Fibroblast of skin of left biceps (primary cell): Measurements from ENCODE around the gene ARMC12.
A peak's percentile ranks its signal among the peaks of the same experiment; 100 is the strongest.

Experiments used
- DNase-seq, 2 experiments: peaks; one replicate each; pipeline ENCODE4 v3.0.0-alpha.2; 2013; ENCODE audit warnings: low read depth in 2 of 2

Gene ARMC12

GRCh38 chr6:35735452-35735851 lies 1.4 kb upstream of the ARMC12 start:
- no peak for DNase-seq

- DNase-seq = no peak
Observed at GRCh38 chr6:35736253-35736894, 458 bp upstream of the ARMC12 start.

- peak; percentile 54 to 61 for DNase-seq
Observed at GRCh38 chr6:35737413-35738211, 780 bp downstream of the ARMC12 start.

GRCh38 chr6:35739645-35740524 lies 3.1 kb downstream of the ARMC12 start:
- DNase-seq = no peak

GRCh38 chr6:35742842-35743241 lies 6.0 kb downstream of the ARMC12 start:
- DNase-seq = no peak

GRCh38 chr6:35745509-35745908 lies 8.7 kb downstream of the ARMC12 start:
- DNase-seq = no peak

- DNase-seq = no peak
Observed at GRCh38 chr6:35746516-35746915, 9.7 kb downstream of the ARMC12 start.

- DNase-seq = no peak
Observed at GRCh38 chr6:35747877-35748276, 11.0 kb downstream of the ARMC12 start.

- DNase-seq = no peak
Observed at GRCh38 chr6:35750557-35750956, 13.7 kb downstream of the ARMC12 start.

GRCh38 chr6:35751594-35751993 lies 14.8 kb downstream of the ARMC12 start:
- DNase-seq = no peak

GRCh38 chr6:35752330-35752729 lies 15.5 kb downstream of the ARMC12 start:
- no peak for DNase-seq

- DNase-seq = no peak
Observed at GRCh38 chr6:35754452-35755277, 17.8 kb downstream of the ARMC12 start.

- DNase-seq = no peak
Observed at GRCh38 chr6:35755278-35755924, 18.6 kb downstream of the ARMC12 start.

GRCh38 chr6:35757456-35758123 lies 20.8 kb downstream of the ARMC12 start:
- no peak for DNase-seq

- no peak for DNase-seq
Observed at GRCh38 chr6:35759426-35759825, 22.6 kb downstream of the ARMC12 start.

GRCh38 chr6:35765739-35766138 lies 28.9 kb downstream of the ARMC12 start:
- no peak for DNase-seq

GRCh38 chr6:35769211-35769610 lies 32.4 kb downstream of the ARMC12 start:
- DNase-seq = no peak

GRCh38 chr6:35771343-35771627 lies 34.5 kb downstream of the ARMC12 start:
- DNase-seq = no peak

GRCh38 chr6:35774116-35774794 lies 37.4 kb downstream of the ARMC12 start:
- no peak for DNase-seq

GRCh38 chr6:35775031-35775430 lies 38.2 kb downstream of the ARMC12 start:
- DNase-seq = no peak
